K562 (cell line): Measurements from ENCODE around the gene HADH. TPM values are rescaled to one million over a fixed set of nuclear protein-coding genes. Genes with fewer than 3 reads are reported as not detected.

ENCODE experiments used
- ATAC-seq: fragments of 200-7000 bp; cut with Tn5 transposase; 3 replicates; pipeline ENCODE4 v1.9.1; 2020; ENCODE audit warnings: moderate library complexity
- BruUV-seq: library from RNA; stranded (reverse); fragments of 400-500 nt; replicated peaks from 2 replicates; lab custom pipeline; 2021; lab: Mats Ljungman, UMichigan
- CTCF ChIA-PET: fragments of 300-600 bp; formaldehyde crosslinking; extraction: SDS; loops from one replicate; lab custom pipeline; 2021; ENCODE audit warnings: low intra/inter-chr PET ratio; lab: Yijun Ruan, JAX
- POLR2A ChIA-PET: fragments of 300-600, 350-650 bp; sonication (Branson Sonifier 250); formaldehyde crosslinking; extraction: SDS; loops from one replicate; lab custom pipeline; 2021; ENCODE audit warnings: antibody characterized with exemption, inconsistent platforms; lab: Yijun Ruan, JAX
- DNase-seq, 4 experiments: peaks; one replicate each; pipeline versions ENCODE4 v3.0.0 to v3.0.0-alpha.2; 2011 to 2018; ENCODE audit warnings: low spot score in 3 of 4, mixed read lengths in 3 of 4; ENCODE audit errors: extremely low read depth in 1 of 4
- FAIRE-seq: peaks from 2 replicates; lab custom pipeline; 2011; peaks lifted over from hg19 to GRCh38; lab: Jason Lieb, UNC
- H2AFZ ChIP-seq: 2 replicates; pipeline ENCODE4 v1.6.0; 2011; ENCODE audit warnings: low read depth, low read length, control low read depth, inconsistent platforms
- H3K27ac ChIP-seq: fragments of 200-600 bp; 3 replicates; pipeline ENCODE4 v1.8.0; 2011; ENCODE audit warnings: low read depth, mild to moderate bottlenecking, control low read depth, inconsistent platforms, low read length, moderate library complexity, mixed read lengths; ENCODE audit errors: extremely low read depth
- H3K27me3 ChIP-seq, 2 experiments: fragments of 300-600 bp in 1 of 2; 2 replicates in 1 of 2; 3 replicates in 1 of 2; pipeline versions ENCODE4 v1.6.0 to v1.8.0; 2011; ENCODE audit warnings: inconsistent platforms in 2 of 2, low read length in 2 of 2, mild to moderate bottlenecking in 1 of 2, mixed read lengths in 1 of 2, moderate library complexity in 1 of 2; ENCODE audit not compliant: control insufficient read depth in 2 of 2, insufficient read depth in 2 of 2
- H3K36me3 ChIP-seq: fragments of 300-600 bp; 3 replicates; pipeline ENCODE4 v1.8.0; 2011; ENCODE audit warnings: mild to moderate bottlenecking, low read length, inconsistent platforms; ENCODE audit not compliant: control insufficient read depth, insufficient read depth
- H3K4me1 ChIP-seq, 2 experiments: fragments of 200-600 bp in 1 of 2; replicated peaks in 1 of 2; 2 replicates in 1 of 2; 3 replicates in 1 of 2; pipeline versions ENCODE4 v1.5.1 to v1.8.0; 2011; ENCODE audit warnings: inconsistent platforms in 2 of 2, low read length in 2 of 2, mild to moderate bottlenecking in 1 of 2, mixed read lengths in 1 of 2, moderate library complexity in 1 of 2; ENCODE audit not compliant: control insufficient read depth in 2 of 2, insufficient read depth in 2 of 2
- H3K4me2 ChIP-seq: 2 replicates; pipeline ENCODE4 v1.6.1; 2011; ENCODE audit warnings: low read length, control low read depth, inconsistent platforms, mixed read lengths; ENCODE audit not compliant: insufficient read depth
- H3K4me3 ChIP-seq: fragments of 200-600 bp; sonication (generic), shearing (Covaris generic); 2 replicates; pipeline ENCODE4 v1.5.1; 2016; ENCODE audit warnings: control low read depth, inconsistent platforms
- H3K79me2 ChIP-seq: fragments of 200-600 bp; 3 replicates; pipeline ENCODE4 v1.8.0; 2011; ENCODE audit warnings: low read length, inconsistent platforms; ENCODE audit not compliant: control insufficient read depth, insufficient read depth
- H3K9ac ChIP-seq, 2 experiments: 2 replicates each; pipeline versions ENCODE4 v1.6.0 to v1.6.1; 2011; ENCODE audit warnings: low read depth in 2 of 2, low read length in 2 of 2, control low read depth in 1 of 2, inconsistent platforms in 1 of 2, mild to moderate bottlenecking in 1 of 2, mixed read lengths in 1 of 2; ENCODE audit not compliant: insufficient read depth in 1 of 2
- H3K9me1 ChIP-seq: one replicate; pipeline ENCODE4 v1.6.0; 2011; ENCODE audit warnings: inconsistent platforms, mild to moderate bottlenecking, low read length, moderate library complexity; ENCODE audit not compliant: control insufficient read depth, insufficient read depth
- H3K9me3 ChIP-seq: replicated peaks from 2 replicates; pipeline ENCODE4 v1.5.1; 2011; ENCODE audit warnings: low read depth, low read length, inconsistent platforms; ENCODE audit not compliant: control insufficient read depth, insufficient read depth
- H4K20me1 ChIP-seq: replicated peaks from 2 replicates; pipeline ENCODE4 v1.6.1; 2011; ENCODE audit warnings: low read length, inconsistent platforms, mixed read lengths; ENCODE audit not compliant: control insufficient read depth, insufficient read depth
- CHD2 ChIP-seq: IDR thresholded peaks from 2 replicates; pipeline ENCODE4 v1.6.1; 2011; ENCODE audit warnings: low read depth, low read length
- CREB5 ChIP-seq: fragments of 250-450 bp; sonication (Bioruptor Pico); IDR thresholded peaks from 2 replicates; pipeline ENCODE4 v1.5.0; 2020; ENCODE audit warnings: mild to moderate bottlenecking
- E2F6 ChIP-seq, 2 experiments: IDR thresholded peaks; 2 replicates each; pipeline ENCODE4 v1.6.1; 2011; ENCODE audit warnings: borderline replicate concordance in 1 of 2, control low read depth in 1 of 2, low read depth in 1 of 2, low read length in 1 of 2, mild to moderate bottlenecking in 1 of 2, mixed read lengths in 1 of 2, moderate library complexity in 1 of 2; ENCODE audit not compliant: insufficient read depth in 1 of 2, insufficient read length in 1 of 2, poor library complexity in 1 of 2, severe bottlenecking in 1 of 2; ENCODE audit errors: extremely low read depth in 1 of 2
- FOSL1 ChIP-seq: fragments of 200-800 bp; sonication (Bioruptor generic); conservative IDR thresholded peaks from 2 replicates; pipeline ENCODE4 v1.6.1; 2016; ENCODE audit warnings: missing genetic modification characterization, missing compliant biosample characterization
- RREB1 ChIP-seq: fragments of 250-450 bp; sonication (Bioruptor Pico); IDR thresholded peaks from 2 replicates; pipeline ENCODE4 v1.4.0; 2020
- SLC30A9 ChIP-seq: fragments of 250-450 bp; sonication (Bioruptor Pico); IDR thresholded peaks from 2 replicates; pipeline ENCODE4 v1.8.0; 2022; ENCODE audit warnings: mild to moderate bottlenecking, moderate library complexity
- SMARCA5 ChIP-seq: fragments of 450-650 bp; IDR thresholded peaks from 2 replicates; pipeline ENCODE4 v1.6.1; 2016
- TCF7L2 ChIP-seq: fragments of 150-350 bp; IDR thresholded peaks from 2 replicates; pipeline ENCODE4 v1.6.1; 2016; ENCODE audit warnings: low read depth, mild to moderate bottlenecking, low read length, moderate library complexity
- WGBS: fragments of 100-300 bp; shearing (Covaris generic); methylation state at CpG from one replicate; pipeline ENCODE4 v1.1.6; 2016; ENCODE audit warnings: low coverage, mixed read lengths; ENCODE audit not compliant: insufficient coverage; ENCODE audit errors: missing lambda C conversion rate; 5-methylcytosine and 5-hydroxymethylcytosine counted together
- in situ Hi-C: fragments of 300-500 bp; cut with MboI; formaldehyde crosslinking; loops from 4 replicates; pipeline ENCODE4 v1.15.0; 2018; ENCODE audit warnings: inconsistent platforms, mixed read lengths
- intact Hi-C: fragments of 100-400 bp; cut with micrococcal nuclease; formaldehyde crosslinking; loops from 2 replicates; pipeline ENCODE4 v1.14.2; 2022
- polyA plus RNA-seq, 8 experiments: library from polyadenylated mRNA; depleted of rRNA in 4 of 8; stranded (reverse) in 5 of 8; unstranded in 3 of 8; fragments of >200 nt; fragmentation: Nextera tagmentation in 2 of 8; fragmentation: Illumina TruSeq in 1 of 8; extraction: Ambion mirVana in 2 of 8; extraction: Trizol in 1 of 8; gene quantifications; 2 replicates each; pipeline versions ENCODE4 v1.2.1 to v1.2.3, GENCODE V29; 2011 to 2014; ENCODE audit warnings: inconsistent platforms in 1 of 8, missing spikeins in 1 of 8
- total RNA-seq, 7 experiments: library from RNA; depleted of rRNA in 6 of 7; stranded (reverse); fragments of >200 nt in 6 of 7; fragmentation: Illumina TruSeq in 2 of 7; extraction: Trizol in 2 of 7; gene quantifications; 2 replicates each; pipeline versions ENCODE4 v1.2.1 to v1.2.3, GENCODE V29; 2011 to 2021; ENCODE audit warnings: low replicate concordance in 1 of 7

The HADH gene
- total and polyA plus RNA-seq, 9 of the 15 experiments (the other 6 are each of a cell fraction or from before 2014, with no cell fraction given) = 9.4 to 73.3 (median 32.8) TPM

GRCh38 chr4:107974523-107974922, 15.2 kb upstream of the HADH start:
- Histone ChIP-seq H3K79me2 (no peaks in the 10 kb centered on the region), H3K4me2 (no peak overlapping the region), H3K4me3 (no peak overlapping the region), H2AFZ (no peak overlapping the region), H3K27me3 (no peaks in the 10 kb centered on the region), H3K9me3 (no peaks in the 10 kb centered on the region; the same call in 1 of the 2 replicates), H3K9ac (no peak overlapping the region)
- DNase-seq = no peak
- TF ChIP-seq CHD2 (no peak), TCF7L2 (no peak), SLC30A9 (CRISPR knock-in tag) (no peak), E2F6 (IDR thresholded peaks at IDR 0.05; ENCODE audit: borderline replicate concordance in 1 of 2, extremely low read depth in 1 of 2, insufficient read depth in 1 of 2, insufficient read length in 1 of 2, low read depth in 1 of 2, low read length in 1 of 2, poor library complexity in 1 of 2, severe bottlenecking in 1 of 2) (no peak), RREB1 (CRISPR knock-in tag) (no peak), CREB5 (no peak), FOSL1 (tag) (no peak), SMARCA5 (no peak)
- TF ChIP-seq, all 486 proteins: peak for 0
- no TSS peak for BruUV-seq
- POLR2A ChIA-PET = no interaction called here
- Histone ChIP-seq H3K27ac (no peak overlapping the region), H3K4me1 (peaks cover 3 to 7% of the 10 kb centered on the region in 2 experiments; a peak in 1 of 5 replicates), H4K20me1 (no peaks in the 10 kb centered on the region), H3K36me3 (no peaks in the 10 kb centered on the region), H3K9me1 (no peaks in the 10 kb centered on the region)
- no peak for ATAC-seq
- CTCF ChIA-PET = no interaction called here
- in situ Hi-C loops = no loop called here
- 18% methylated on average over 3 of the region's 3 CpGs for WGBS
- intact Hi-C loops = no loop called here
- FAIRE-seq = no peak
